OCI-LY1 (cell line): Measurements from ENCODE around the gene LMTK2.

Experiments
- CTCF ChIP-seq: fragments of 200-600 bp; sonication (generic), shearing (Covaris generic); IDR thresholded peaks from 2 replicates; pipeline ENCODE4 v1.5.1; 2017; ENCODE audit warnings: mild to moderate bottlenecking, antibody characterized with exemption, low read length, moderate library complexity, mixed read lengths
- EZH2 ChIP-seq: fragments of 200-600 bp; sonication (generic), shearing (Covaris generic); IDR thresholded peaks from 2 replicates; pipeline ENCODE4 v1.8.0; 2017; ENCODE audit warnings: borderline replicate concordance, mixed run types, mild to moderate bottlenecking, antibody characterized with exemption, low read length, moderate library complexity, mixed read lengths

- TF ChIP-seq CTCF (no peak), EZH2 (no peak)
Measured at GRCh38 chr7:98163269-98163668, 56.6 kb downstream of the LMTK2 start.
